WI38 (cell line): ENCODE measurements around the gene OSTF1.

Experiments
- H3K4me3 ChIP-seq: 2 replicates; pipeline ENCODE4 v1.5.1; 2011; ENCODE audit warnings: low read depth, mild to moderate bottlenecking, control low read depth, low read length
- TF ChIP-seq, protein P1 (sequence below): IDR thresholded peaks from 2 replicates; pipeline ENCODE4 v1.5.1; 2012; ENCODE audit warnings: low read depth, mild to moderate bottlenecking, control low read depth, low read length

Gene OSTF1

GRCh38 chr9:75163764-75164163 is 75.5 kb downstream of the OSTF1 start:
- TF ChIP-seq, protein P1, sequence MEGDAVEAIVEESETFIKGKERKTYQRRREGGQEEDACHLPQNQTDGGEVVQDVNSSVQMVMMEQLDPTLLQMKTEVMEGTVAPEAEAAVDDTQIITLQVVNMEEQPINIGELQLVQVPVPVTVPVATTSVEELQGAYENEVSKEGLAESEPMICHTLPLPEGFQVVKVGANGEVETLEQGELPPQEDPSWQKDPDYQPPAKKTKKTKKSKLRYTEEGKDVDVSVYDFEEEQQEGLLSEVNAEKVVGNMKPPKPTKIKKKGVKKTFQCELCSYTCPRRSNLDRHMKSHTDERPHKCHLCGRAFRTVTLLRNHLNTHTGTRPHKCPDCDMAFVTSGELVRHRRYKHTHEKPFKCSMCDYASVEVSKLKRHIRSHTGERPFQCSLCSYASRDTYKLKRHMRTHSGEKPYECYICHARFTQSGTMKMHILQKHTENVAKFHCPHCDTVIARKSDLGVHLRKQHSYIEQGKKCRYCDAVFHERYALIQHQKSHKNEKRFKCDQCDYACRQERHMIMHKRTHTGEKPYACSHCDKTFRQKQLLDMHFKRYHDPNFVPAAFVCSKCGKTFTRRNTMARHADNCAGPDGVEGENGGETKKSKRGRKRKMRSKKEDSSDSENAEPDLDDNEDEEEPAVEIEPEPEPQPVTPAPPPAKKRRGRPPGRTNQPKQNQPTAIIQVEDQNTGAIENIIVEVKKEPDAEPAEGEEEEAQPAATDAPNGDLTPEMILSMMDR, result no peak
- H3K4me3 ChIP-seq, result no peak overlapping the region

DNA sequence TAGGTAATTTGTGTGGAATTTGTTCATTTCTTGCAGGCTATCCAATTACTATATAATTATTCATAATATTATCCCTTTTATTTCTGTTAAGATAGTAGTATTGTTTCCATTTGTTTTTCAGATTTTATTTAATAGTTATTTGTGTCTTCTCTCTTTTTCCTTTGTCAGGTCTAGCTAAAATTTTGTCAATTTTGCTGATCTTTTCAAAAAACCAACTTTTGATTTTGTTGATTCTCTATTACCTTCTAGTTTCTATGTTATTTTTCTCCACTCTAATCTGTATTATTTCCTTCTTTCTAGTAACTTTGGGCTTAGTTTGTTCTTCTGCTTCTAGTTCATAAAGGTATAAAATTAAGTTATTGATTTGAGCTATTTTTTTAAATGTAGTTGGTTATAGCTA is 76.3 kb downstream of the OSTF1 start:
- TF ChIP-seq, protein P1, result no peak
- H3K4me3 ChIP-seq, result no peak overlapping the region

DNA sequence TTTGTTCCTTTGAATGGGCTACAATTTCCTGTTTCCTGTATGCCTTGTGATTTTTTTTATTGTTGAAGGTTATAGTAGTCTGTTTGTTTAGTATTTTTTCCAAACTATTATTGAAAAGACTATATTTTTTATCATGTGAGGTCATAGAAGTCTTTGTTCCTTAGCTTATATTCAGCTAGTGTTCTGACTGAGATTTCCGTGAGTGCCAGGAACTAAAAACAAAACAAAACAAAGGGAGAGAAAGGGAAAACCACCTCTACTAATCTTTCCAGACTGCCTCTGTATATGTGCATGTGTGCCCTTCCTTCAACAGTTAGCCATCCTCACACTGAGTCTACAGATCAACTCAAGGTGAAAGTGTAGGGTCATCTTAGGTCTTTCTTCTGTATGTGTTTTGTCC is 79.0 kb downstream of the OSTF1 start:
- H3K4me3 ChIP-seq, result no peak overlapping the region
- TF ChIP-seq, protein P1, result no peak

DNA sequence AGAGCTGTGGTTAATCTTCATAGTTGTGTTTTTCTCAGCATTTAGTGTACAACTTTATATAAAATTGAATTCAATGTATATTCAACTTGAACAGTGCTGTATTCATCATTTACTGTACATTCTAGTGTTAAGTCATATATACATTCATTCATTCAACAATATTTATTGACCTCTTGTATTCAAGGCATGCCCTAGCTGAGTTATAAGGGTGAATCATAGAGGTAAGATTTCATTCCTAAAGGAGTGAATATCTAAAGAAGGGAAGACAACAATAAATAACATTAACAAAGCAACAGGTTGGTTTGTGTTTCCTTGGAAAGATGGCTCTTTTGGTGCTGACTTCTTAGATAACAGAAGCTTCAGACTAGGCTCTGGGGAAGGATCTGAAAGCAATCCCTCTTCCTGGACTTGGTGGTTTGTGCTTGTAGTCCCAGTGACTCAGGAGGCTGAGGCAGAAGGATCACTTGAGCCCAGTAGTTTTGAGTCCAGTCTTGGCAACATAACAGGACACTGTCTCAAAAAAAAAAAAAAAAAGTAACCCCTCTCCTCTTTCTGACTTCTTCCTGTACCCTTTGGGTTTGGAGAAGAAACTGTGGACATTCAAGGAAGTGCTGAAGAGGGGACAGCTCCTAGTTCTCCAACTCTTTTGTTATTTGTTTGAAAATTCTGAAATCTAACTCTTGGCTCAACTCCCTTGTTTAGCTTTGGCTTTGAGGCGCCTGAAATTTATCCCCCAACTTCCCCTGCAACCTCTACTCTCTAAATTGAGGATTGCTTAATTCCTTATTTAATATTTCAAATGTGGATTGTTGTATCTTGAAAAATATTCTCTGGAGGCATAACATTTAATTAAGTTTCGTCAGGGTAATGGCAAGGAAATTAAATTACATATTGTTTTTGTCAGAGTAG is 80.2 kb downstream of the OSTF1 start:
- no peak overlapping the region for H3K4me3 ChIP-seq
- TF ChIP-seq, protein P1, result no peak

- TF ChIP-seq, protein P1, result no peak
Measured at GRCh38 chr9:75169623-75170022, 81.3 kb downstream of the OSTF1 start.

DNA sequence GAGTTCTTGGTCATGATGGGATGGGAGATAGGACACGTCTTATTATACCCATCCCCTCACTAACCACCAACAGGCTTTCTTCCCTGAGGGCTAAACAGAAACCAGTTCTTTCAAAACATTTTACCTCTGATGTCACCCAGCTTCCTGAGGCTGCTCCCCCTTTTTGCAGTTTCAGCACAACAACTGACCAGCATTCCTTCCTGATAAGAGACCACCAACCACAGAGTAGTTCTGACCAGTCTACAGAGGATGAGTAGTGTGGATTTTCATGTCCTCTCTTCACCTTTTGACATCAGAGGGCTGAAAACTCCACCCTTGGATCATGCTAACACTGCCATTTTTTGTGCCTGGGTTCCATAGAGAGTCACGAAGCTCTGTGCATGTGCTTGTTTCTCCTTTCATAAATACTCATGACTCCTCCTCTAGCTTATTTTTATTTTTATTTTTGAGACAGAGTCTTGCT is 82.6 kb downstream of the OSTF1 start:
- no peak overlapping the region for H3K4me3 ChIP-seq
- TF ChIP-seq, protein P1, result no peak

More at GRCh38 chr9:75169623-75170022, 81.3 kb downstream of the OSTF1 start:
- no peak overlapping the region for H3K4me3 ChIP-seq

DNA sequence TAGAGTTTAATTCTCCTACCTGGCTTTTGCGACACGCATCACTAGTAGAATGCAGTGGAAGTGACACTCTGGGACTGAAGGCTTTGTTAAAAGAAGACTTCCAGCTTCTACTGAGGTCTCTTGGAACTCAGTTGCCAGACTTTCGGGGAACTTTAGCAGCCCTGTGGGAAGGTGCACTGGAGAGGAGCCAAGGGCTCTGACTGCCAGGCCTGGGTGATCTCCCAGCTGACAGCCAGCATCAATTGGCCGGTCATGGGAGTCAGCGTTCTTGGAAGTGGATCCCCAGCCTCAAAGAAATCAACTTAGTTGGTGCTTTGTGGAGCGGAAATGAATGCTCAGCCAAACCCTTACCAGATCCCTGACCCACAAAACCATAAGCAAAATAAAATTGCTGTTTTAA is 87.1 kb downstream of the OSTF1 start:
- H3K4me3 ChIP-seq, result no peak overlapping the region
- TF ChIP-seq, protein P1, result no peak
